SK-N-SH (cell line): Measurements from ENCODE around the gene IQUB. TPM values are rescaled to one million over a fixed set of nuclear protein-coding genes. Genes with fewer than 3 reads are reported as not detected.

Source experiments
- CTCF ChIA-PET: fragments of 300-600, 350-600 bp; formaldehyde crosslinking; extraction: SDS; loops from one replicate; lab custom pipeline; 2021; lab: Yijun Ruan, JAX
- POLR2A ChIA-PET: fragments of 350-600 bp; sonication (Branson Sonifier 250); formaldehyde crosslinking; extraction: SDS; loops from one replicate; lab custom pipeline; 2020; ENCODE audit warnings: antibody characterized with exemption, inconsistent platforms; lab: Yijun Ruan, JAX
- DNase-seq: peaks from one replicate; pipeline ENCODE4 v3.0.0; 2012
- H2AFZ ChIP-seq: fragments of 200-600 bp; sonication (generic); 2 replicates; pipeline ENCODE4 v1.8.1; 2016; ENCODE audit warnings: antibody characterized with exemption, mild to moderate bottlenecking, low read depth
- H3F3A ChIP-seq: fragments of 200-600 bp; sonication (generic); replicated peaks from 2 replicates; pipeline ENCODE3; 2016; ENCODE audit warnings: antibody characterized with exemption, mild to moderate bottlenecking; ENCODE audit not compliant: insufficient read depth
- H3K27ac ChIP-seq, 2 experiments: fragments of 200-500 bp in 1 of 2; fragments of 200-600 bp in 1 of 2; sonication (Bioruptor generic) in 1 of 2; sonication (generic), shearing (Covaris generic) in 1 of 2; 2 replicates each; pipeline versions ENCODE4 v1.5.1 to v1.6.1; 2014 to 2016; ENCODE audit warnings: low read depth in 2 of 2, inconsistent platforms in 1 of 2, low read length in 1 of 2, mild to moderate bottlenecking in 1 of 2, mixed read lengths in 1 of 2
- H3K27me3 ChIP-seq: fragments of 200-600 bp; sonication (generic), shearing (Covaris generic); 2 replicates; pipeline ENCODE4 v1.6.1; 2016; ENCODE audit warnings: mixed run types; ENCODE audit not compliant: insufficient read depth
- H3K36me3 ChIP-seq, 2 experiments: fragments of 200-500 bp in 1 of 2; fragments of 200-600 bp in 1 of 2; sonication (Bioruptor generic) in 1 of 2; sonication (generic) in 1 of 2; replicated peaks in 1 of 2; 2 replicates each; pipeline versions ENCODE3 to v1.5.1; 2014 to 2016; ENCODE audit warnings: low read length in 1 of 2, mild to moderate bottlenecking in 1 of 2; ENCODE audit not compliant: insufficient read depth in 2 of 2, control insufficient read depth in 1 of 2
- H3K4me1 ChIP-seq, 2 experiments: fragments of 200-500 bp in 1 of 2; fragments of 200-600 bp in 1 of 2; sonication (Bioruptor generic) in 1 of 2; sonication (generic), shearing (Covaris generic) in 1 of 2; 2 replicates each; pipeline versions ENCODE4 v1.5.1 to v1.6.1; 2014 to 2016; ENCODE audit warnings: low read depth in 1 of 2, low read length in 1 of 2, mixed run types in 1 of 2; ENCODE audit not compliant: insufficient read depth in 2 of 2, control insufficient read depth in 1 of 2
- H3K4me2 ChIP-seq: fragments of 200-600 bp; sonication (generic), shearing (Covaris generic); 2 replicates; pipeline ENCODE4 v1.6.1; 2017; ENCODE audit warnings: mixed run types
- H3K4me3 ChIP-seq, 2 experiments: fragments of 200-500 bp in 1 of 2; fragments of 200-600 bp in 1 of 2; sonication (Bioruptor generic) in 1 of 2; sonication (generic), shearing (Covaris generic) in 1 of 2; 2 replicates each; pipeline versions ENCODE4 v1.5.1 to v1.8.1; 2014 to 2016; ENCODE audit warnings: low read depth in 2 of 2, inconsistent platforms in 1 of 2, low read length in 1 of 2, mild to moderate bottlenecking in 1 of 2, mixed read lengths in 1 of 2, moderate library complexity in 1 of 2
- H3K79me2 ChIP-seq: fragments of 200-600 bp; sonication (generic); 2 replicates; pipeline ENCODE4 v1.8.1; 2017; ENCODE audit warnings: mild to moderate bottlenecking; ENCODE audit not compliant: insufficient read depth
- H3K9ac ChIP-seq: fragments of 200-600 bp; sonication (generic); 2 replicates; pipeline ENCODE4 v1.6.1; 2017; ENCODE audit warnings: mixed run types
- H3K9me2 ChIP-seq: fragments of 200-600 bp; sonication (generic); 2 replicates; pipeline ENCODE4 v1.6.1; 2017; ENCODE audit warnings: mixed run types
- H3K9me3 ChIP-seq: fragments of 200-600 bp; sonication (generic); 2 replicates; pipeline ENCODE4 v1.6.1; 2017; ENCODE audit warnings: mixed run types, mild to moderate bottlenecking, moderate library complexity
- H4K20me1 ChIP-seq: fragments of 200-600 bp; sonication (generic); 2 replicates; pipeline ENCODE4 v1.6.1; 2017; ENCODE audit warnings: mild to moderate bottlenecking, mixed run types; ENCODE audit not compliant: insufficient read depth
- CHD2 ChIP-seq: fragments of 150-350 bp; IDR thresholded peaks from 2 replicates; pipeline ENCODE4 v1.6.1; 2018; ENCODE audit warnings: low read length; ENCODE audit not compliant: partially characterized antibody
- CTCF ChIP-seq: fragments of 200-600 bp; sonication (generic); IDR thresholded peaks from 2 replicates; pipeline ENCODE4 v1.6.1; 2017; ENCODE audit warnings: antibody characterized with exemption, mild to moderate bottlenecking, moderate library complexity
- ELF1 ChIP-seq: IDR thresholded peaks from 2 replicates; pipeline ENCODE4 v1.4.0; 2012
- EZH2phosphoT487 ChIP-seq: fragments of 200-600 bp; sonication (generic); IDR thresholded peaks from 2 replicates; pipeline ENCODE4 v1.6.1; 2017; ENCODE audit warnings: low read depth, mixed run types, mild to moderate bottlenecking, antibody characterized with exemption, moderate library complexity, borderline replicate concordance
- FOSL2 ChIP-seq: IDR thresholded peaks from 2 replicates; pipeline ENCODE4 v1.4.0; 2012; ENCODE audit warnings: low read depth, mild to moderate bottlenecking, moderate library complexity, borderline replicate concordance
- GABPA ChIP-seq: IDR thresholded peaks from 2 replicates; pipeline ENCODE4 v1.4.0; 2012; ENCODE audit warnings: low read depth, mild to moderate bottlenecking
- IRF3 ChIP-seq: fragments of 150-350 bp; IDR thresholded peaks from 2 replicates; pipeline ENCODE4 v1.6.1; 2016; ENCODE audit warnings: mild to moderate bottlenecking, low read depth, low read length
- JUND ChIP-seq: IDR thresholded peaks from 2 replicates; pipeline ENCODE4 v1.4.0; 2012
- MAX ChIP-seq: IDR thresholded peaks from 2 replicates; pipeline ENCODE4 v1.4.0; 2012; ENCODE audit warnings: low read depth
- NFIC ChIP-seq: IDR thresholded peaks from 2 replicates; pipeline ENCODE4 v1.4.0; 2012; ENCODE audit warnings: borderline replicate concordance
- POLR2AphosphoS5 ChIP-seq: IDR thresholded peaks from 2 replicates; pipeline ENCODE4 v1.6.1; 2012; ENCODE audit warnings: low read depth, low read length
- RAD21 ChIP-seq: IDR thresholded peaks from 2 replicates; pipeline ENCODE4 v1.6.1; 2012; ENCODE audit warnings: mild to moderate bottlenecking, low read length
- REST ChIP-seq: IDR thresholded peaks from 2 replicates; pipeline ENCODE4 v1.6.1; 2012; ENCODE audit warnings: mild to moderate bottlenecking, low read depth, low read length, moderate library complexity
- TCF12 ChIP-seq: IDR thresholded peaks from 2 replicates; pipeline ENCODE4 v1.4.0; 2012
- WGBS: methylation state at CpG from one replicate; pipeline ENCODE4 v1.1.6; 2017; ENCODE audit warnings: low lambda C conversion rate; 5-methylcytosine and 5-hydroxymethylcytosine counted together
- polyA plus RNA-seq, 3 experiments: library from polyadenylated mRNA; depleted of rRNA; stranded (reverse); fragments of >200 nt; gene quantifications; 2 replicates each; pipeline ENCODE4 v1.2.3, GENCODE V29; 2012

The IQUB gene
- polyA plus RNA-seq, 1 of the 3 experiments (the other 2 are of a cell fraction), result 0.10 TPM

GRCh38 chr7:123557016-123557397 is 22.6 kb upstream of the IQUB start:
- ChIA-PET CTCF (interaction anchor here (0.6 to 2.3 kb wide), 8 partner anchors 20 to 315 kb away, joined by 3 to 18 read pairs (median 4); no protein-coding TSS in a partner anchor), POLR2A (interaction anchor here (1.4 kb wide), 1 partner anchor 476 kb away, joined by 3 read pairs; the partner anchor contains the start of gene TMEM229A)
- Histone ChIP-seq H3K9me3 (no peaks in the 10 kb centered on the region), H3K9me2 (no peaks in the 10 kb centered on the region), H3K4me2 (peak overlapping the region; percentile 82), H3K4me3 (peak overlapping the region; percentile 95 to 98), H3K27ac (peak overlapping the region; percentile 76 to 86), H3F3A (peaks cover 11% of the 10 kb centered on the region), H3K9ac (peak overlapping the region; percentile 83), H3K36me3 (peaks cover 22 to 27% of the 10 kb centered on the region in 2 experiments), H3K27me3 (no peaks in the 10 kb centered on the region), H3K4me1 (peaks cover 9 to 12% of the 10 kb centered on the region in 2 experiments), H4K20me1 (no peaks in the 10 kb centered on the region), H3K79me2 (peaks cover 42% of the 10 kb centered on the region), H2AFZ (peak overlapping the region; percentile 96)
- TF ChIP-seq REST (peak; percentile 84; the same call in 1 of the 2 replicates), CTCF (no peak), EZH2phosphoT487 (no peak), GABPA (no peak)
- 7% methylated on average over 12 of the region's 12 CpGs for WGBS
- no peak for DNase-seq

- Histone ChIP-seq H4K20me1 (no peaks in the 10 kb centered on the region), H3K4me1 (peaks cover 9 to 12% of the 10 kb centered on the region in 2 experiments), H3F3A (peaks cover 11% of the 10 kb centered on the region), H3K79me2 (peaks cover 55% of the 10 kb centered on the region), H3K9ac (no peak overlapping the region), H3K36me3 (peaks cover 22 to 27% of the 10 kb centered on the region in 2 experiments), H3K4me3 (no peak overlapping the region), H3K4me2 (peak overlapping the region; percentile 82), H2AFZ (no peak overlapping the region), H3K9me3 (no peaks in the 10 kb centered on the region), H3K27ac (no peak overlapping the region), H3K9me2 (no peaks in the 10 kb centered on the region), H3K27me3 (no peaks in the 10 kb centered on the region)
- DNase-seq, result no peak
- ChIA-PET CTCF (no interaction called here), POLR2A (no interaction called here)
- TF ChIP-seq POLR2AphosphoS5, result no peak
- TF ChIP-seq GABPA, result no peak
- no peak for TF ChIP-seq RAD21
- TF ChIP-seq TCF12, result no peak
- no peak for TF ChIP-seq NFIC
- no peak for TF ChIP-seq CHD2
- no peak for TF ChIP-seq MAX
- TF ChIP-seq IRF3, result no peak
- TF ChIP-seq EZH2phosphoT487, result no peak
- no peak for TF ChIP-seq FOSL2
- TF ChIP-seq REST, result no peak
- TF ChIP-seq JUND, result no peak
- TF ChIP-seq ELF1, result no peak
These were observed 21.1 kb upstream of the IQUB start for GRCh38 chr7:123555484-123555883.
